ENCODE data around the gene MATK. TPM values are rescaled to one million over a fixed set of nuclear protein-coding genes. Genes with fewer than 3 reads are reported as not detected.

The MATK gene
- total and polyA plus RNA-seq, 7 donors, result 1.8 to 7.7 (median 6.6) TPM; not detected in 4

DNA sequence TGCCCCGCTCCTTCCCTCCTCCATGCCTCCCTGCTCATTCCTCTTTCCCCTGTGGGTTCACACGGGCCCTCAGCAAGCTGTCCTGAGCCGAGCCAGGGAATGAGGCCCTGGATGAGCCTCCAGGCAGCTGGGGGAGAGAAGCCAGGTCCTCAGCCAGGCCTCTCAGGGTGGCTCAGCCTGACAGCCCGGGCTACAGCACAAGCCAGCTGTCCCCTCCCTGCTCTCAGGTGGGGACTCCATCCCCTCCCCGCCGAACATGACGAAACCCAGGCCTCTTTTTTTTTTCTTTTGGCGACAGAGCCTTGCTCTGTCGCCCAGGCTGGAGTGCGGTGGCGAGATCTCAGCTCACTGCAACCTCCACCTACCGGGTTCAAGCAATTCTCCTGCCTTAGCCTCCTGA, 40.0 kb upstream of the MATK start:
- Histone ChIP-seq H3K9me3 (no peaks in the 10 kb centered on the region), H3K4me3 (no peak overlapping the region), H3K27me3 (peaks cover 2 to 15% (median 3%) of the 10 kb centered on the region in 3 donors), H3K4me1 (peaks cover 0 to 5% (median 2%) of the 10 kb centered on the region in 4 donors), H3K27ac (no peak overlapping the region), H3K36me3 (no peaks in the 10 kb centered on the region)
- DNase-seq, result no peak
- intact Hi-C loops (cut with DNase I), result no loop called here
- TF ChIP-seq POLR2A (IDR thresholded peaks at IDR 0.05) (no peak), EP300 (IDR thresholded peaks at IDR 0.05) (no peak), POLR2AphosphoS5 (IDR thresholded peaks at IDR 0.05) (no peak)
- TF ChIP-seq, protein P1, sequence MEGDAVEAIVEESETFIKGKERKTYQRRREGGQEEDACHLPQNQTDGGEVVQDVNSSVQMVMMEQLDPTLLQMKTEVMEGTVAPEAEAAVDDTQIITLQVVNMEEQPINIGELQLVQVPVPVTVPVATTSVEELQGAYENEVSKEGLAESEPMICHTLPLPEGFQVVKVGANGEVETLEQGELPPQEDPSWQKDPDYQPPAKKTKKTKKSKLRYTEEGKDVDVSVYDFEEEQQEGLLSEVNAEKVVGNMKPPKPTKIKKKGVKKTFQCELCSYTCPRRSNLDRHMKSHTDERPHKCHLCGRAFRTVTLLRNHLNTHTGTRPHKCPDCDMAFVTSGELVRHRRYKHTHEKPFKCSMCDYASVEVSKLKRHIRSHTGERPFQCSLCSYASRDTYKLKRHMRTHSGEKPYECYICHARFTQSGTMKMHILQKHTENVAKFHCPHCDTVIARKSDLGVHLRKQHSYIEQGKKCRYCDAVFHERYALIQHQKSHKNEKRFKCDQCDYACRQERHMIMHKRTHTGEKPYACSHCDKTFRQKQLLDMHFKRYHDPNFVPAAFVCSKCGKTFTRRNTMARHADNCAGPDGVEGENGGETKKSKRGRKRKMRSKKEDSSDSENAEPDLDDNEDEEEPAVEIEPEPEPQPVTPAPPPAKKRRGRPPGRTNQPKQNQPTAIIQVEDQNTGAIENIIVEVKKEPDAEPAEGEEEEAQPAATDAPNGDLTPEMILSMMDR (IDR thresholded peaks at IDR 0.05), result no peak
- WGBS, 2 donors, result 67 to 72% methylated on average over 12 of the region's 12 CpGs

- intact Hi-C loops (cut with DNase I), result no loop called here
Observed at GRCh38 chr19:3825286-3825956, 39.2 kb upstream of the MATK start.

GRCh38 chr19:3823350-3823713, 37.2 kb upstream of the MATK start:
- H3K9me3 ChIP-seq, result no peaks in the 10 kb centered on the region
- TF ChIP-seq EP300 (IDR thresholded peaks at IDR 0.05) (no peak), POLR2AphosphoS5 (IDR thresholded peaks at IDR 0.05) (no peak), POLR2A (IDR thresholded peaks at IDR 0.05) (no peak)
- TF ChIP-seq, protein P1 (IDR thresholded peaks at IDR 0.05), result no peak
- H3K36me3 ChIP-seq, result no peaks in the 10 kb centered on the region
- H3K4me3 ChIP-seq, result no peak overlapping the region
- H3K27ac ChIP-seq, result no peak overlapping the region
- no peak for DNase-seq
- 89% methylated on average over 10 of the region's 10 CpGs for WGBS, 2 donors
- H3K27me3 ChIP-seq, result peaks cover 0 to 11% (median 2%) of the 10 kb centered on the region in 3 donors
- intact Hi-C loops (cut with DNase I), result no loop called here
- H3K4me1 ChIP-seq, result peaks cover 0 to 5% (median 2%) of the 10 kb centered on the region in 4 donors

More at GRCh38 chr19:3825286-3825956, 39.2 kb upstream of the MATK start:
- H3K27me3 ChIP-seq, result peaks cover 0 to 11% (median 2%) of the 10 kb centered on the region in 3 donors
- no peak overlapping the region for H3K4me3 ChIP-seq
- H3K4me1 ChIP-seq, result peaks cover 0 to 5% (median 2%) of the 10 kb centered on the region in 4 donors
- WGBS, 2 donors, result 63 to 79% methylated on average over 32 of the region's 32 CpGs
- H3K9me3 ChIP-seq, result no peaks in the 10 kb centered on the region
- DNase-seq, result no peak
- no peak overlapping the region for H3K27ac ChIP-seq
- H3K36me3 ChIP-seq, result no peaks in the 10 kb centered on the region
- TF ChIP-seq POLR2AphosphoS5 (IDR thresholded peaks at IDR 0.05) (no peak), POLR2A (IDR thresholded peaks at IDR 0.05) (no peak), EP300 (IDR thresholded peaks at IDR 0.05) (no peak)
- TF ChIP-seq, protein P1 (IDR thresholded peaks at IDR 0.05), result no peak

DNA sequence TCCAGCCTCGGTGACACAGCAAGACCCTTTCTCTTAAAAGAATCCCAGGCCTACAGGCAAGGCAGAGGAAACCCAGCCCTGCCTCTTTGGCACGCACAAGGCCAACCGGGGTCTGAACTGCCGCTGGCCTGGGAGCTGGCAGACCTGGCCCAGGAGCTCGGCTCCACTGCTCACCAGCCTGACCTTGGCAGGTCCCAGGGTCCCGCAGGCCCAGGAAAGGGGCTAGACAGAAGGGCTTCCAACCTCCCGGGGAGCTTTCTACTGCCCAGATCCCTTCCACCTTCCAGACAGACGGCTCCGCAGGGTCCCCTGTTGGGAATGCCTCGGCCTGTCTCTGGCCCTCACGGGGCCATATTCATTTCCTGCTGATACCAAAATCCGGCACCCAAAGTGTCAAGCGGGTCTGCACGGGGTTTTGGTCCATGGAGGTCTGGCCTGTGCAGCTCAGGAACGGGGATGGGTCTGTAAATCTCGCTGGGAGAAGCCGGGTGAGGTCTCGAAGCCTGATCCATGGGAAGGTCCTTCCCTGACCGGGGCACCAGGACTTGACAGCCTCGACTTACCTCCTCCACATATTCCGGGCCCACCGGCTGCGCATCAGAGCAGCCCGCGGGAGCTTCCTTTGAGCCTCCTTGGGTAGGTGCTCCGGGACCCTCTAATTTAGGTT, 36.6 kb upstream of the MATK start:
- H3K27ac ChIP-seq, result no peak overlapping the region
- no peak for DNase-seq
- H3K36me3 ChIP-seq, result no peaks in the 10 kb centered on the region
- H3K4me1 ChIP-seq, result peaks cover 0 to 5% (median 2%) of the 10 kb centered on the region in 4 donors
- WGBS, 2 donors, result 84 to 91% methylated on average over 26 of the region's 26 CpGs
- peaks cover 0 to 11% (median 2%) of the 10 kb centered on the region in 3 donors for H3K27me3 ChIP-seq
- H3K9me3 ChIP-seq, result no peaks in the 10 kb centered on the region
- intact Hi-C loops (cut with DNase I), result no loop called here
- no peak overlapping the region for H3K4me3 ChIP-seq
- TF ChIP-seq EP300 (IDR thresholded peaks at IDR 0.05) (no peak), POLR2AphosphoS5 (IDR thresholded peaks at IDR 0.05) (no peak), POLR2A (IDR thresholded peaks at IDR 0.05) (no peak)
- TF ChIP-seq, protein P1 (IDR thresholded peaks at IDR 0.05), result no peak

Measured in sigmoid colon (tissue), 7 donors.